H9 (cell line): Measurements from ENCODE around the gene SIM1. TPM values are rescaled to one million over a fixed set of nuclear protein-coding genes. Genes with fewer than 3 reads are reported as not detected.
A peak's percentile ranks its signal among the peaks of the same experiment; 100 is the strongest.

Experiments
- DNase-seq: peaks from one replicate; pipeline ENCODE4 v3.0.0-alpha.2; 2017
- H2AFZ ChIP-seq: one replicate; pipeline ENCODE4 v1.6.1; 2013; ENCODE audit warnings: mild to moderate bottlenecking, low read length, control low read depth, moderate library complexity
- H2AK5ac ChIP-seq: 2 replicates; pipeline ENCODE4 v1.6.1; 2013; ENCODE audit warnings: low read length, control low read depth, mixed read lengths; ENCODE audit not compliant: insufficient read length
- H2BK120ac ChIP-seq: one replicate; pipeline ENCODE4 v1.6.1; 2013; ENCODE audit warnings: low read depth, mild to moderate bottlenecking, low read length, control low read depth, inconsistent platforms; ENCODE audit not compliant: poor library complexity, severe bottlenecking
- H2BK12ac ChIP-seq: 2 replicates; pipeline ENCODE4 v1.6.1; 2013; ENCODE audit warnings: low read length, control low read depth, mixed read lengths, low read depth; ENCODE audit not compliant: insufficient read length
- H2BK15ac ChIP-seq: 2 replicates; pipeline ENCODE4 v1.6.1; 2013; ENCODE audit warnings: low read depth, low read length, control low read depth
- H2BK20ac ChIP-seq: one replicate; pipeline ENCODE4 v1.6.1; 2013; ENCODE audit warnings: low read depth, mild to moderate bottlenecking, low read length, control low read depth, inconsistent platforms; ENCODE audit not compliant: poor library complexity, severe bottlenecking
- H2BK5ac ChIP-seq: 2 replicates; pipeline ENCODE4 v1.6.1; 2013; ENCODE audit warnings: low read length, control low read depth, mixed read lengths; ENCODE audit not compliant: insufficient read length
- H3K14ac ChIP-seq: 2 replicates; pipeline ENCODE4 v1.6.1; 2013; ENCODE audit warnings: low read length, control low read depth; ENCODE audit not compliant: insufficient read depth
- H3K18ac ChIP-seq: 2 replicates; pipeline ENCODE4 v1.6.1; 2013; ENCODE audit warnings: low read depth, mild to moderate bottlenecking, mixed read lengths, low read length, control low read depth; ENCODE audit not compliant: insufficient read length
- H3K23ac ChIP-seq: 2 replicates; pipeline ENCODE4 v1.6.1; 2013; ENCODE audit warnings: low read length, control low read depth, mixed read lengths, low read depth; ENCODE audit not compliant: insufficient read length
- H3K23me2 ChIP-seq: 2 replicates; pipeline ENCODE4 v1.6.1; 2013; ENCODE audit warnings: low read depth, mild to moderate bottlenecking, mixed read lengths, low read length, control low read depth; ENCODE audit not compliant: insufficient read length, poor library complexity, severe bottlenecking
- H3K27ac ChIP-seq: 2 replicates; pipeline ENCODE4 v1.5.1; 2013; ENCODE audit warnings: low read length, control low read depth, mixed read lengths, low read depth; ENCODE audit not compliant: insufficient read length
- H3K27me3 ChIP-seq: 2 replicates; pipeline ENCODE4 v1.6.1; 2013; ENCODE audit warnings: low read length, control low read depth, inconsistent platforms; ENCODE audit not compliant: insufficient read depth
- H3K4ac ChIP-seq: 2 replicates; pipeline ENCODE4 v1.6.1; 2013; ENCODE audit warnings: low read depth, mild to moderate bottlenecking, control low read depth, inconsistent platforms, low read length, moderate library complexity
- H3K4me1 ChIP-seq: 2 replicates; pipeline ENCODE4 v1.6.1; 2013; ENCODE audit warnings: low read length, control low read depth, inconsistent platforms; ENCODE audit not compliant: insufficient read depth
- H3K4me2 ChIP-seq: 2 replicates; pipeline ENCODE4 v1.6.1; 2013; ENCODE audit warnings: low read length, control low read depth, mixed read lengths; ENCODE audit not compliant: insufficient read length, insufficient read depth
- H3K56ac ChIP-seq: 2 replicates; pipeline ENCODE4 v1.6.1; 2013; ENCODE audit warnings: low read depth, mild to moderate bottlenecking, mixed read lengths, low read length, control low read depth; ENCODE audit not compliant: insufficient read length
- H3K79me1 ChIP-seq: 2 replicates; pipeline ENCODE4 v1.6.1; 2013; ENCODE audit warnings: low read depth, mild to moderate bottlenecking, moderate library complexity, low read length, control low read depth, inconsistent platforms; ENCODE audit not compliant: insufficient read depth, poor library complexity, severe bottlenecking
- H3K79me2 ChIP-seq: 2 replicates; pipeline ENCODE4 v1.6.1; 2013; ENCODE audit warnings: low read length, control low read depth, inconsistent platforms; ENCODE audit not compliant: insufficient read depth
- H3K9ac ChIP-seq: 2 replicates; pipeline ENCODE4 v1.6.1; 2013; ENCODE audit warnings: low read length, control low read depth, mixed read lengths; ENCODE audit not compliant: insufficient read length; ENCODE audit errors: extremely low read depth
- H3K9me3 ChIP-seq: one replicate; pipeline ENCODE4 v1.6.1; 2013; ENCODE audit warnings: low read depth, low read length, inconsistent platforms; ENCODE audit not compliant: control insufficient read depth
- H3T11ph ChIP-seq: one replicate; pipeline ENCODE4 v1.6.1; 2013; ENCODE audit warnings: mild to moderate bottlenecking, low read length, control low read depth, inconsistent platforms
- H4K20me1 ChIP-seq: one replicate; pipeline ENCODE4 v1.6.1; 2013; ENCODE audit not compliant: control insufficient read depth, insufficient read length, insufficient read depth
- H4K5ac ChIP-seq: 2 replicates; pipeline ENCODE4 v1.6.1; 2013; ENCODE audit warnings: low read depth, mild to moderate bottlenecking, mixed read lengths, low read length, control low read depth; ENCODE audit not compliant: insufficient read length
- H4K8ac ChIP-seq: replicated peaks from 2 replicates; pipeline ENCODE4 v1.6.1; 2013; ENCODE audit warnings: low read length, control low read depth, mixed read lengths, low read depth; ENCODE audit not compliant: insufficient read length
- H4K91ac ChIP-seq: 2 replicates; pipeline ENCODE4 v1.6.1; 2013; ENCODE audit warnings: low read depth, mild to moderate bottlenecking, moderate library complexity, mixed read lengths, low read length, control low read depth; ENCODE audit not compliant: insufficient read length
- H3K27ac Mint-ChIP-seq, 3 experiments: 2 replicates in 2 of 3; 3 replicates in 1 of 3; pipeline ENCODE4 v1.8.0; 2020 to 2021; ENCODE audit warnings: mixed read lengths in 3 of 3, mild to moderate bottlenecking in 1 of 3, moderate library complexity in 1 of 3
- H3K27me3 Mint-ChIP-seq: 2 replicates; pipeline ENCODE4 v1.8.0; 2021; ENCODE audit warnings: low read depth, mild to moderate bottlenecking, moderate library complexity, mixed read lengths
- H3K36me3 Mint-ChIP-seq, 3 experiments: 2 replicates in 2 of 3; 3 replicates in 1 of 3; pipeline ENCODE4 v1.8.0; 2020 to 2021; ENCODE audit warnings: low read depth in 3 of 3, mixed read lengths in 3 of 3; ENCODE audit not compliant: insufficient read depth in 1 of 3
- H3K4me1 Mint-ChIP-seq, 2 experiments: 2 replicates each; pipeline ENCODE4 v1.8.0; 2020; ENCODE audit warnings: mixed read lengths in 2 of 2
- H3K4me3 Mint-ChIP-seq, 2 experiments: 2 replicates in 1 of 2; 3 replicates in 1 of 2; pipeline ENCODE4 v1.8.0; 2020 to 2021; ENCODE audit warnings: mild to moderate bottlenecking in 2 of 2, mixed read lengths in 2 of 2, moderate library complexity in 1 of 2
- H3K9me3 Mint-ChIP-seq, 2 experiments: 2 replicates in 1 of 2; 3 replicates in 1 of 2; pipeline ENCODE4 v1.8.0; 2020; ENCODE audit warnings: mild to moderate bottlenecking in 2 of 2, mixed read lengths in 2 of 2, moderate library complexity in 1 of 2
- WGBS: extraction: QIAGEN DNeasy Blood & Tissue Kit; methylation state at CpG from one replicate; pipeline ENCODE4 v1.1.7; 2013; ENCODE audit warnings: missing lambda C conversion rate, low lambda C conversion rate, mixed read lengths; ENCODE audit not compliant: insufficient read length; ENCODE audit errors: extremely low coverage; 5-methylcytosine and 5-hydroxymethylcytosine counted together
- total RNA-seq: library from RNA; stranded (reverse); gene quantifications from 2 replicates; pipeline ENCODE4 v1.2.1, GENCODE V29; 2021
- TF ChIP-seq, protein P1 (sequence below): fragments of 200-600 bp; sonication (generic); conservative IDR thresholded peaks from 3 replicates; pipeline ENCODE4 v1.8.0; 2021; ENCODE audit warnings: antibody characterized with exemption, mild to moderate bottlenecking

The SIM1 gene
- total RNA-seq, 1 experiment from 2014 or later = not detected

DNA sequence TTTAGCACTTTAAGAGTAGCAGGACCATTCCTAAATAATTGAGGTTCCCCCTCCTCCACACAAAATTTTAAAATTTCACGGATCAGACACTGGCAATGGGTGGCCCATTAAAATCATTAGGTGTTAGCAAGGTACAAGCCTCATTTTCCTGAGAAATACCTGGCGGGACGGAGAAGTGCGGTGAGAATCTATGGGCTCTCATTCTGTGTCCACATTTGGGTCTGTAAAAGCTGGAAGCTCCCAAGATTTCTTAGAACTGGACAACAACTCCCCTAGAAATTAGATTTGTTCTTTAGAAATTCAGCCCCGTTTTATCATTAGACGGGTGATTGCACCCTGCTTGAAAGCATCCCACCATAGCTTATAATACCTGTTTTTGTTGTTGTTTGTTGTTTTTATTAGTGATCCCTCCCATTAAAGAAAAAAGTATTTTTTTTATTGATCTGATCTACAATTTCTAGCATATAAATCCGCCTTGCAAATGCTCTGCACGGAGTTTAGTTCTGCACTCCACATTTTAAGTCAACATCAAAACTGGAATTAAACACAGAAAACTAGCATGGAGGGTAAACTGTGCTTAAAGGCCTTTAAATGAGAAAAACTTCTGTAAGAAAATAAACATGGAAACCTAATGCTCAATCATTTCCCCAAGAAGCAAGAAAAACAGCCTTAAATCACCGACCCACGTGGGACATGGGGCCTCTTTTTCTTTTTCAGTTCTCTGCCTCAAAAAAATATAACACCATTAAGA, 5.7 kb downstream of the SIM1 start:
- H3K9me3 ChIP-seq = no peaks in the 10 kb centered on the region
- H2BK12ac ChIP-seq = no peak overlapping the region
- peaks cover 96% of the 10 kb centered on the region for H3K27me3 ChIP-seq
- no peak overlapping the region for H2BK15ac ChIP-seq
- no peak overlapping the region for H3K27ac Mint-ChIP-seq
- H3T11ph ChIP-seq = no peak overlapping the region
- H3K4me1 ChIP-seq = peaks cover 2% of the 10 kb centered on the region; the same call in 1 of the 2 replicates
- no peak overlapping the region for H3K14ac ChIP-seq
- H3K27me3 Mint-ChIP-seq = no peaks in the 10 kb centered on the region
- TF ChIP-seq, protein P1, sequence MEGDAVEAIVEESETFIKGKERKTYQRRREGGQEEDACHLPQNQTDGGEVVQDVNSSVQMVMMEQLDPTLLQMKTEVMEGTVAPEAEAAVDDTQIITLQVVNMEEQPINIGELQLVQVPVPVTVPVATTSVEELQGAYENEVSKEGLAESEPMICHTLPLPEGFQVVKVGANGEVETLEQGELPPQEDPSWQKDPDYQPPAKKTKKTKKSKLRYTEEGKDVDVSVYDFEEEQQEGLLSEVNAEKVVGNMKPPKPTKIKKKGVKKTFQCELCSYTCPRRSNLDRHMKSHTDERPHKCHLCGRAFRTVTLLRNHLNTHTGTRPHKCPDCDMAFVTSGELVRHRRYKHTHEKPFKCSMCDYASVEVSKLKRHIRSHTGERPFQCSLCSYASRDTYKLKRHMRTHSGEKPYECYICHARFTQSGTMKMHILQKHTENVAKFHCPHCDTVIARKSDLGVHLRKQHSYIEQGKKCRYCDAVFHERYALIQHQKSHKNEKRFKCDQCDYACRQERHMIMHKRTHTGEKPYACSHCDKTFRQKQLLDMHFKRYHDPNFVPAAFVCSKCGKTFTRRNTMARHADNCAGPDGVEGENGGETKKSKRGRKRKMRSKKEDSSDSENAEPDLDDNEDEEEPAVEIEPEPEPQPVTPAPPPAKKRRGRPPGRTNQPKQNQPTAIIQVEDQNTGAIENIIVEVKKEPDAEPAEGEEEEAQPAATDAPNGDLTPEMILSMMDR = no peak
- DNase-seq = no peak
- no peak overlapping the region for H3K9ac ChIP-seq
- WGBS = no CpG with 5 or more reads among the region's 10 CpGs
- H2AFZ ChIP-seq = no peak overlapping the region
- H2AK5ac ChIP-seq = no peak overlapping the region
- H3K27ac ChIP-seq = no peak overlapping the region
- no peak overlapping the region for H2BK120ac ChIP-seq
- H3K79me2 ChIP-seq = no peaks in the 10 kb centered on the region
- no peak overlapping the region for H4K8ac ChIP-seq
- H3K9me3 Mint-ChIP-seq = peaks cover 0 to 13% of the 10 kb centered on the region in 2 experiments; a peak in 2 of 5 replicates
- no peaks in the 10 kb centered on the region for H4K20me1 ChIP-seq
- H3K36me3 Mint-ChIP-seq = no peaks in the 10 kb centered on the region
- H2BK20ac ChIP-seq = no peak overlapping the region
- H3K18ac ChIP-seq = no peak overlapping the region
- no peak overlapping the region for H4K91ac ChIP-seq
- no peak overlapping the region for H3K4ac ChIP-seq
- no peaks in the 10 kb centered on the region for H3K79me1 ChIP-seq
- peak overlapping the region; percentile 60 for H3K4me2 ChIP-seq
- H3K23me2 ChIP-seq = peaks cover 13% of the 10 kb centered on the region
- H4K5ac ChIP-seq = no peak overlapping the region
- no peak overlapping the region for H3K56ac ChIP-seq
- peaks cover 45 to 74% of the 10 kb centered on the region in 2 experiments for H3K4me1 Mint-ChIP-seq
- H3K23ac ChIP-seq = no peak overlapping the region
- H3K4me3 Mint-ChIP-seq = peak overlapping the region in 1 of 2 experiments; percentile 77; a peak in 3 of 5 replicates
- H2BK5ac ChIP-seq = no peak overlapping the region
